ENCODE results near the gene EPB41L1. TPM values are rescaled to one million over a fixed set of nuclear protein-coding genes. Genes with fewer than 3 reads are reported as not detected.

EPB41L1 gene
- total and polyA plus RNA-seq, 2 experiments from 2014 or later = 24.1 to 48.7 TPM

DNA sequence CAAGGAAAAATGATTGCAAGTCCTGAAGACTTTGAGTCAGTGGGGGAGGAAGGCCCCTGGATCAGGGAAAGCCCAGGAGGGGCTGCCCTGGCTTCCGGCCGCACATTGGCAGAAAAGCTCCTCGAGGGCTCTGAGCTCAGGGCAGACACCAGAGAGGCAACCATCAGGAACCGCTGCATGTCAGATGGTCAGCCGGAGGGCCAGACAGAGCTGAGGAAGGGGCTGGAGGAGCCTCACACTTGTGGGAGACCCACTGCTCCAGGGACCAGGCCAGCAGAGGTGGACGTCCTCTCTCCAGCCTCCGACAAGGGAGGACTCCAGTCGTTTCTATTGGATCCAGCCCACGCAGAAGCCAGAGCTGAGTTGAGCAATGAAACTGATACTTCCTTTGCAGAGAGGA is 51.5 kb downstream of the EPB41L1 start:
- peaks cover 4% of the 10 kb centered on the region for H3K4me1 Mint-ChIP-seq
- peaks cover 5% of the 10 kb centered on the region; the same call in 1 of the 3 replicates for H3K36me3 Mint-ChIP-seq (ENCODE audit: low read depth)
- no peaks in the 10 kb centered on the region for H3K79me2 ChIP-seq (replicated peaks; ENCODE audit: insufficient read depth)
- no peaks in the 10 kb centered on the region for H3K9me2 ChIP-seq (ENCODE audit: insufficient read depth)
- no peak overlapping the region for H2AFZ ChIP-seq
- TF ChIP-seq, protein P1, sequence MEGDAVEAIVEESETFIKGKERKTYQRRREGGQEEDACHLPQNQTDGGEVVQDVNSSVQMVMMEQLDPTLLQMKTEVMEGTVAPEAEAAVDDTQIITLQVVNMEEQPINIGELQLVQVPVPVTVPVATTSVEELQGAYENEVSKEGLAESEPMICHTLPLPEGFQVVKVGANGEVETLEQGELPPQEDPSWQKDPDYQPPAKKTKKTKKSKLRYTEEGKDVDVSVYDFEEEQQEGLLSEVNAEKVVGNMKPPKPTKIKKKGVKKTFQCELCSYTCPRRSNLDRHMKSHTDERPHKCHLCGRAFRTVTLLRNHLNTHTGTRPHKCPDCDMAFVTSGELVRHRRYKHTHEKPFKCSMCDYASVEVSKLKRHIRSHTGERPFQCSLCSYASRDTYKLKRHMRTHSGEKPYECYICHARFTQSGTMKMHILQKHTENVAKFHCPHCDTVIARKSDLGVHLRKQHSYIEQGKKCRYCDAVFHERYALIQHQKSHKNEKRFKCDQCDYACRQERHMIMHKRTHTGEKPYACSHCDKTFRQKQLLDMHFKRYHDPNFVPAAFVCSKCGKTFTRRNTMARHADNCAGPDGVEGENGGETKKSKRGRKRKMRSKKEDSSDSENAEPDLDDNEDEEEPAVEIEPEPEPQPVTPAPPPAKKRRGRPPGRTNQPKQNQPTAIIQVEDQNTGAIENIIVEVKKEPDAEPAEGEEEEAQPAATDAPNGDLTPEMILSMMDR (conservative IDR thresholded peaks at IDR 0.05; ENCODE audit: low read depth in 2 of 2) = no peak
- TF ChIP-seq STAT1 (IDR thresholded peaks at IDR 0.05; ENCODE audit: unreplicated experiment) (no peak), EZH2 (IDR thresholded peaks at IDR 0.05; ENCODE audit: low read depth, unreplicated experiment) (no peak), ETS1 (IDR thresholded peaks at IDR 0.05) (no peak), JUNB (IDR thresholded peaks at IDR 0.05; ENCODE audit: unreplicated experiment) (no peak), ZNF331 (CRISPR knock-in tag; IDR thresholded peaks at IDR 0.05; ENCODE audit: low read depth) (no peak), ZNF462 (CRISPR knock-in tag; IDR thresholded peaks at IDR 0.05) (no peak), EZH2phosphoT487 (IDR thresholded peaks at IDR 0.05; ENCODE audit: unreplicated experiment) (no peak), CREB1 (CRISPR knock-in tag; IDR thresholded peaks at IDR 0.05; ENCODE audit: low read depth) (no peak), ZNF114 (CRISPR knock-in tag; IDR thresholded peaks at IDR 0.05) (no peak), NANOG (IDR thresholded peaks at IDR 0.05; ENCODE audit: borderline replicate concordance) (no peak), POLR2AphosphoS5 (IDR thresholded peaks at IDR 0.05; ENCODE audit: low read depth) (no peak)
- TF ChIP-seq, protein P2, sequence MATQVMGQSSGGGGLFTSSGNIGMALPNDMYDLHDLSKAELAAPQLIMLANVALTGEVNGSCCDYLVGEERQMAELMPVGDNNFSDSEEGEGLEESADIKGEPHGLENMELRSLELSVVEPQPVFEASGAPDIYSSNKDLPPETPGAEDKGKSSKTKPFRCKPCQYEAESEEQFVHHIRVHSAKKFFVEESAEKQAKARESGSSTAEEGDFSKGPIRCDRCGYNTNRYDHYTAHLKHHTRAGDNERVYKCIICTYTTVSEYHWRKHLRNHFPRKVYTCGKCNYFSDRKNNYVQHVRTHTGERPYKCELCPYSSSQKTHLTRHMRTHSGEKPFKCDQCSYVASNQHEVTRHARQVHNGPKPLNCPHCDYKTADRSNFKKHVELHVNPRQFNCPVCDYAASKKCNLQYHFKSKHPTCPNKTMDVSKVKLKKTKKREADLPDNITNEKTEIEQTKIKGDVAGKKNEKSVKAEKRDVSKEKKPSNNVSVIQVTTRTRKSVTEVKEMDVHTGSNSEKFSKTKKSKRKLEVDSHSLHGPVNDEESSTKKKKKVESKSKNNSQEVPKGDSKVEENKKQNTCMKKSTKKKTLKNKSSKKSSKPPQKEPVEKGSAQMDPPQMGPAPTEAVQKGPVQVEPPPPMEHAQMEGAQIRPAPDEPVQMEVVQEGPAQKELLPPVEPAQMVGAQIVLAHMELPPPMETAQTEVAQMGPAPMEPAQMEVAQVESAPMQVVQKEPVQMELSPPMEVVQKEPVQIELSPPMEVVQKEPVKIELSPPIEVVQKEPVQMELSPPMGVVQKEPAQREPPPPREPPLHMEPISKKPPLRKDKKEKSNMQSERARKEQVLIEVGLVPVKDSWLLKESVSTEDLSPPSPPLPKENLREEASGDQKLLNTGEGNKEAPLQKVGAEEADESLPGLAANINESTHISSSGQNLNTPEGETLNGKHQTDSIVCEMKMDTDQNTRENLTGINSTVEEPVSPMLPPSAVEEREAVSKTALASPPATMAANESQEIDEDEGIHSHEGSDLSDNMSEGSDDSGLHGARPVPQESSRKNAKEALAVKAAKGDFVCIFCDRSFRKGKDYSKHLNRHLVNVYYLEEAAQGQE (IDR thresholded peaks at IDR 0.05; ENCODE audit: unreplicated experiment) = no peak
- H3K9me3 Mint-ChIP-seq = no peaks in the 10 kb centered on the region; the same call in 2 of the 3 replicates
- H3K36me3 ChIP-seq (ENCODE audit: insufficient read depth) = no peaks in the 10 kb centered on the region
- no peak overlapping the region for H3K4me3 ChIP-seq
- no peak overlapping the region for H3K4me3 Mint-ChIP-seq
- no peaks in the 10 kb centered on the region for H3F3A ChIP-seq (replicated peaks; ENCODE audit: low read depth)
- DNase-seq (ENCODE audit: low spot score) (no peak), ATAC-seq (no peak)
- no peak overlapping the region for H3K27ac Mint-ChIP-seq
- peaks cover 14% of the 10 kb centered on the region for H3K27me3 Mint-ChIP-seq (ENCODE audit: insufficient read depth, low read depth, poor library complexity)
- H3K27ac ChIP-seq (ENCODE audit: low read depth) = no peak overlapping the region
- H3K4me1 ChIP-seq (ENCODE audit: insufficient read depth) = no peaks in the 10 kb centered on the region
- no peak overlapping the region for H3K4me2 ChIP-seq
- H4K20me1 ChIP-seq (replicated peaks; ENCODE audit: insufficient read depth) = no peaks in the 10 kb centered on the region
- no peaks in the 10 kb centered on the region for H3K27me3 ChIP-seq (ENCODE audit: insufficient read depth)
